SU-DHL-6 (cell line): ENCODE results near the gene ATP13A2.

ENCODE experiments used
- H2AFZ ChIP-seq: fragments of 200-600 bp; sonication (generic); 2 replicates; pipeline ENCODE4 v1.6.1; 2014; ENCODE audit warnings: low read depth, mild to moderate bottlenecking, moderate library complexity, mixed read lengths, antibody characterized with exemption, low read length; ENCODE audit not compliant: severe bottlenecking
- H3F3A ChIP-seq: fragments of 200-600 bp; shearing (Covaris generic); 2 replicates; pipeline ENCODE4 v1.6.0; 2016; ENCODE audit warnings: antibody characterized with exemption, mild to moderate bottlenecking; ENCODE audit not compliant: insufficient read depth
- H3K27ac ChIP-seq: fragments of 200-600 bp; sonication (generic); 2 replicates; pipeline ENCODE4 v1.5.1; 2016; ENCODE audit warnings: low read depth, mild to moderate bottlenecking, low read length, moderate library complexity, mixed read lengths
- H3K27me3 ChIP-seq: fragments of 200-600 bp; sonication (generic), shearing (Covaris generic); 2 replicates; pipeline ENCODE4 v1.6.0; 2014; ENCODE audit warnings: mild to moderate bottlenecking, low read length
- H3K36me3 ChIP-seq: fragments of 200-600 bp; sonication (generic); 2 replicates; pipeline ENCODE4 v1.6.1; 2014; ENCODE audit warnings: mild to moderate bottlenecking, low read length, mixed read lengths
- H3K4me2 ChIP-seq: fragments of 300-600, 200-600 bp; shearing (Covaris generic), sonication (generic); 2 replicates; pipeline ENCODE4 v1.6.0; 2014; ENCODE audit warnings: low read length, low read depth, mild to moderate bottlenecking; ENCODE audit not compliant: poor library complexity, severe bottlenecking
- H3K4me3 ChIP-seq: fragments of 200-600 bp; sonication (generic); 2 replicates; pipeline ENCODE4 v1.5.1; 2014; ENCODE audit warnings: antibody characterized with exemption, low read length, mild to moderate bottlenecking, mixed read lengths; ENCODE audit not compliant: insufficient read depth, poor library complexity, severe bottlenecking
- H3K79me2 ChIP-seq: fragments of 200-600 bp; sonication (generic); 2 replicates; pipeline ENCODE4 v1.6.1; 2014; ENCODE audit warnings: mild to moderate bottlenecking, low read length, moderate library complexity; ENCODE audit not compliant: insufficient read depth
- H3K9ac ChIP-seq: fragments of 200-600 bp; sonication (generic); 2 replicates; pipeline ENCODE4 v1.7.0; 2014; ENCODE audit warnings: mild to moderate bottlenecking, low read length
- H3K9me2 ChIP-seq: fragments of 200-600 bp; sonication (generic); replicated peaks from 2 replicates; pipeline ENCODE4 v1.6.1; 2014; ENCODE audit warnings: low read length; ENCODE audit not compliant: insufficient read depth
- H3K9me3 ChIP-seq: fragments of 200-600 bp; sonication (generic); 2 replicates; pipeline ENCODE4 v1.6.1; 2014; ENCODE audit warnings: low read length, mixed read lengths; ENCODE audit not compliant: insufficient read depth
- H4K20me1 ChIP-seq: fragments of 200-600 bp; sonication (generic); 2 replicates; pipeline ENCODE4 v1.6.1; 2014; ENCODE audit warnings: low read depth, mild to moderate bottlenecking, antibody characterized with exemption, low read length, moderate library complexity, mixed read lengths
- EZH2phosphoT487 ChIP-seq: fragments of 200-600 bp; sonication (generic), shearing (Covaris generic); conservative IDR thresholded peaks from 2 replicates; pipeline ENCODE4 v1.6.1; 2018; ENCODE audit warnings: mild to moderate bottlenecking, antibody characterized with exemption, low read length, moderate library complexity, mixed read lengths
- TF ChIP-seq, protein P1 (sequence below): fragments of 200-600 bp; sonication (generic); IDR thresholded peaks from one replicate; pipeline ENCODE4 v1.5.1; 2017; ENCODE audit warnings: antibody characterized with exemption, mild to moderate bottlenecking, low read length, moderate library complexity; ENCODE audit not compliant: insufficient read depth, poor library complexity, severe bottlenecking

ATP13A2 gene

DNA sequence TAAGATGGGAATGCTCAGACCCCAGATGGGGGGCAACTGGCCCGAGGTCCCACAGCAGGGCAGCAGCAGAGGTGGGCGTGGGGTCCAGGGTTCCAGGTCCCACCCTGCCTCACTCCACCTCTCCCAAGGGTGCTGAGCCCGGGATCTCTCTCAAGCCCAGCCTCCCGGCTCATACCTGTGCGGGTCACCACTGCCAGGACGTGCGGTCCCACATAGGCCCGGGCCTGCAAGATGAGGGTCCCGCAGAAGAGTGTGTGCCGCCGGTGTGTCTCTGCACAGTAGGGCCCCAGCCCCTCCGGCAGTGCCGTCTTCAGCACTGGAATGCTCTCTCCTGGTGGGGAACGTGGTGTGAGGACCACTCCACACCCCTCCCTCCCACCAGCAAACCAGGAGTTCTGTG lies 14.9 kb downstream of the ATP13A2 start:
- Histone ChIP-seq H3K9me3 (no peaks in the 10 kb centered on the region), H3K27ac (no peak overlapping the region), H2AFZ (no peak overlapping the region), H3K36me3 (no peaks in the 10 kb centered on the region), H3F3A (no peaks in the 10 kb centered on the region), H3K9me2 (no peaks in the 10 kb centered on the region), H3K4me2 (no peak overlapping the region), H3K79me2 (no peaks in the 10 kb centered on the region), H3K9ac (no peak overlapping the region), H4K20me1 (no peaks in the 10 kb centered on the region), H3K27me3 (no peaks in the 10 kb centered on the region), H3K4me3 (no peak overlapping the region)
- no peak for TF ChIP-seq EZH2phosphoT487
- TF ChIP-seq, protein P1, sequence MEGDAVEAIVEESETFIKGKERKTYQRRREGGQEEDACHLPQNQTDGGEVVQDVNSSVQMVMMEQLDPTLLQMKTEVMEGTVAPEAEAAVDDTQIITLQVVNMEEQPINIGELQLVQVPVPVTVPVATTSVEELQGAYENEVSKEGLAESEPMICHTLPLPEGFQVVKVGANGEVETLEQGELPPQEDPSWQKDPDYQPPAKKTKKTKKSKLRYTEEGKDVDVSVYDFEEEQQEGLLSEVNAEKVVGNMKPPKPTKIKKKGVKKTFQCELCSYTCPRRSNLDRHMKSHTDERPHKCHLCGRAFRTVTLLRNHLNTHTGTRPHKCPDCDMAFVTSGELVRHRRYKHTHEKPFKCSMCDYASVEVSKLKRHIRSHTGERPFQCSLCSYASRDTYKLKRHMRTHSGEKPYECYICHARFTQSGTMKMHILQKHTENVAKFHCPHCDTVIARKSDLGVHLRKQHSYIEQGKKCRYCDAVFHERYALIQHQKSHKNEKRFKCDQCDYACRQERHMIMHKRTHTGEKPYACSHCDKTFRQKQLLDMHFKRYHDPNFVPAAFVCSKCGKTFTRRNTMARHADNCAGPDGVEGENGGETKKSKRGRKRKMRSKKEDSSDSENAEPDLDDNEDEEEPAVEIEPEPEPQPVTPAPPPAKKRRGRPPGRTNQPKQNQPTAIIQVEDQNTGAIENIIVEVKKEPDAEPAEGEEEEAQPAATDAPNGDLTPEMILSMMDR, result no peak

DNA sequence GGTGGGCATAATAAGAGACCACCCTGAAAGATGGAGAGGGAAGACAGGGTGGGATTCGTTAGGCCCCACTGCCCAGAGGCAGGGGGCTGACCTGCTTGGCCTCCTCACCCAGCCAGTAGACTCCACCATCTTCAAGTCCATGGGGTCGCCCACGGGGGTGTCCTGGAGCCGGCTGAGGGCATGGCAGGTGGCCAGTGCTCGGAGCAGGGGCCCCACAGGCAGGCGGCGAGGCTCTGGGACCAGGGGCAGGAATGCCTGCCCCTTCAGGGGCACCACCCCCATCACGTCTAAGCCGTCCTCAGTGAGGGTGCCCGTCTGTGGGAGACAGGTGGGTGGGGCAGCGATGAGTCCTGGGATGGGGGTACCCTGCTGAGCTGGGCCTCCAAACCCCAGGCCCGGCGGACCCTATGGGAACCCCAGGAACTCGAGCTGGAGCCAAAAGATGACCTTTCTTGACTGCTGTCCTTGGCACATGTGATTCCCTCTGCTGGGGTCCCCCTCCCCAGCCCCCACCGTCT lies 18.1 kb downstream of the ATP13A2 start:
- Histone ChIP-seq H3K4me2 (no peak overlapping the region), H3K27me3 (no peaks in the 10 kb centered on the region), H3K27ac (no peak overlapping the region), H3K9me2 (no peaks in the 10 kb centered on the region), H3K9ac (no peak overlapping the region), H3K4me3 (no peak overlapping the region), H3F3A (no peaks in the 10 kb centered on the region), H2AFZ (no peak overlapping the region), H4K20me1 (no peaks in the 10 kb centered on the region), H3K79me2 (no peaks in the 10 kb centered on the region), H3K36me3 (no peaks in the 10 kb centered on the region), H3K9me3 (no peaks in the 10 kb centered on the region)
- no peak for TF ChIP-seq EZH2phosphoT487
- TF ChIP-seq, protein P1, result no peak

DNA sequence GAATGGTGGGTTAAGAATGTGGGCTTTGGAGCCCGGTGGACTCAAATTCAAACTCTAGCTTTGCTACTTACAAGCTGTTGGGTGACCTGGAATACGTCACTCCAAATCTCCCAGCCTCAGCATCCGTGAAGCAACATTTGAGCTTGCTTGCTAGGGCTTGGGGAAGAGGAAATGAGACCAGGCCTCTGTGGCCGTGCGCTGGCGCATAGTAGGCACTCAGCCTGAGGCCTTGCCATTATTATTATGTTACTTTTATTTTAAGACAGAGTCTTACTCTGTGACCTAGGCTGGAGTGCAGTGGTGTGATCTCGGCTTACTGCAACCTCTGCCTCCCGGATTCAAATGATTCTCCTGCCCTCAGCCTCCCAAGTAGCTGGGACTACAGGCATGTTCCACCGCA lies 19.1 kb downstream of the ATP13A2 start:
- H4K20me1 ChIP-seq, result no peaks in the 10 kb centered on the region
- no peak overlapping the region for H3K4me2 ChIP-seq
- no peaks in the 10 kb centered on the region for H3K9me2 ChIP-seq
- H3K4me3 ChIP-seq, result no peak overlapping the region
- H3K27me3 ChIP-seq, result no peaks in the 10 kb centered on the region
- no peak overlapping the region for H2AFZ ChIP-seq
- no peak overlapping the region for H3K27ac ChIP-seq
- TF ChIP-seq, protein P1, result no peak
- no peak for TF ChIP-seq EZH2phosphoT487
- no peaks in the 10 kb centered on the region for H3K79me2 ChIP-seq
- no peak overlapping the region for H3K9ac ChIP-seq
- H3K9me3 ChIP-seq, result no peaks in the 10 kb centered on the region
- H3K36me3 ChIP-seq, result no peaks in the 10 kb centered on the region
- H3F3A ChIP-seq, result no peaks in the 10 kb centered on the region
